Non-pigmented ciliary epithelial cell (primary cell): ENCODE data around the gene LRRC49.

Source experiments
- DNase-seq: peaks from one replicate; pipeline ENCODE4 v3.0.0-alpha.2; 2010; ENCODE audit warnings: low read depth

Gene LRRC49

GRCh38 chr15:71091601-71092000, 199.0 kb downstream of the LRRC49 start:
- no peak for DNase-seq

GRCh38 chr15:71092056-71092600, 199.5 kb downstream of the LRRC49 start:
- DNase-seq: no peak

GRCh38 chr15:71093054-71094024, 200.7 kb downstream of the LRRC49 start:
- no peak for DNase-seq

- DNase-seq: no peak
Observed at GRCh38 chr15:71094137-71094536, 201.5 kb downstream of the LRRC49 start.

GRCh38 chr15:71096676-71097075, 204.1 kb downstream of the LRRC49 start:
- no peak for DNase-seq

- no peak for DNase-seq
Observed at GRCh38 chr15:71097890-71098289, 205.3 kb downstream of the LRRC49 start.

GRCh38 chr15:71098920-71099319, 206.3 kb downstream of the LRRC49 start:
- DNase-seq: no peak
